Skeletal muscle tissue (tissue), 4 donors: ENCODE measurements around the gene HOXA13. TPM values are rescaled to one million over a fixed set of nuclear protein-coding genes. Genes with fewer than 3 reads are reported as not detected.

ENCODE experiments used
- H3K27ac ChIP-seq: one replicate; pipeline ENCODE4 v1.7.0; 2013; ENCODE audit warnings: mild to moderate bottlenecking, low read depth, low read length, inconsistent platforms
- H3K27me3 ChIP-seq, 3 donors: one replicate each; pipeline ENCODE4 v1.7.0; 2013; ENCODE audit warnings: low read length in 3 of 3; ENCODE audit not compliant: control insufficient read depth in 3 of 3, insufficient read depth in 3 of 3
- H3K36me3 ChIP-seq, 3 donors: one replicate each; pipeline ENCODE4 v1.7.0; 2013; ENCODE audit warnings: low read length in 3 of 3; ENCODE audit not compliant: control insufficient read depth in 3 of 3, insufficient read depth in 3 of 3
- H3K4me1 ChIP-seq, 3 donors: one replicate each; pipeline ENCODE4 v1.7.0; 2013; ENCODE audit warnings: low read length in 3 of 3, mild to moderate bottlenecking in 3 of 3; ENCODE audit not compliant: control insufficient read depth in 3 of 3, insufficient read depth in 3 of 3
- H3K4me3 ChIP-seq, 3 donors: one replicate each; pipeline ENCODE4 v1.7.0; 2013; ENCODE audit warnings: low read length in 3 of 3
- H3K9ac ChIP-seq, 3 donors: one replicate each; pipeline ENCODE4 v1.7.0; 2013; ENCODE audit warnings: low read length in 3 of 3, mild to moderate bottlenecking in 3 of 3, moderate library complexity in 2 of 3, low read depth in 1 of 3
- H3K9me3 ChIP-seq, 3 donors: one replicate each; pipeline ENCODE4 v1.7.0; 2013; ENCODE audit warnings: low read length in 3 of 3; ENCODE audit not compliant: control insufficient read depth in 3 of 3
- total RNA-seq: library from RNA; depleted of rRNA; stranded (reverse); fragments of >200 nt; gene quantifications from one replicate; pipeline ENCODE4 v1.2.3, GENCODE V29; 2014
- donor health status: Osteomylitis.

Gene HOXA13
- total RNA-seq, 1 donor from 2014 or later = 0.52 TPM

GRCh38 chr7:27180431-27181420 is 19.2 kb downstream of the HOXA13 start:
- peak overlapping the region; percentile 61 for H3K27ac ChIP-seq
- peak overlapping the region in 2 of 3 donors; percentile 3 to 45 for H3K9ac ChIP-seq
- peaks cover 24 to 32% (median 26%) of the 10 kb centered on the region in 3 donors for H3K27me3 ChIP-seq
- H3K4me1 ChIP-seq = peaks cover 38 to 59% (median 45%) of the 10 kb centered on the region in 3 donors
- H3K36me3 ChIP-seq = no peaks in the 10 kb centered on the region
- H3K4me3 ChIP-seq = no peak overlapping the region
- no peaks in the 10 kb centered on the region for H3K9me3 ChIP-seq

GRCh38 chr7:27179503-27180430 is 20.1 kb downstream of the HOXA13 start:
- Histone ChIP-seq H3K27ac (peak overlapping the region; percentile 61), H3K9me3 (no peaks in the 10 kb centered on the region), H3K9ac (peak overlapping the region; percentile 81 to 97 (median 93)), H3K4me1 (peaks cover 44 to 62% (median 46%) of the 10 kb centered on the region in 3 donors), H3K36me3 (no peaks in the 10 kb centered on the region), H3K4me3 (peak overlapping the region; percentile 52 to 85 (median 77)), H3K27me3 (peaks cover 17 to 31% (median 22%) of the 10 kb centered on the region in 3 donors)

- peak overlapping the region; percentile 52 to 85 (median 77) for H3K4me3 ChIP-seq
- peak overlapping the region; percentile 61 for H3K27ac ChIP-seq
- peak overlapping the region; percentile 81 to 97 (median 93) for H3K9ac ChIP-seq
- H3K36me3 ChIP-seq = no peaks in the 10 kb centered on the region
- peaks cover 44 to 63% (median 45%) of the 10 kb centered on the region in 3 donors for H3K4me1 ChIP-seq
- peaks cover 17 to 31% (median 24%) of the 10 kb centered on the region in 3 donors for H3K27me3 ChIP-seq
- H3K9me3 ChIP-seq = no peaks in the 10 kb centered on the region
These were observed 20.9 kb downstream of the HOXA13 start for GRCh38 chr7:27179030-27179429.

- peak overlapping the region; percentile 43 to 97 (median 93) for H3K9ac ChIP-seq
- peak overlapping the region; percentile 52 to 85 (median 77) for H3K4me3 ChIP-seq
- peak overlapping the region; percentile 61 for H3K27ac ChIP-seq
- no peaks in the 10 kb centered on the region for H3K36me3 ChIP-seq
- no peaks in the 10 kb centered on the region for H3K9me3 ChIP-seq
- H3K4me1 ChIP-seq = peaks cover 39 to 61% (median 40%) of the 10 kb centered on the region in 3 donors
- H3K27me3 ChIP-seq = peaks cover 15 to 29% (median 23%) of the 10 kb centered on the region in 3 donors
These were observed 21.5 kb downstream of the HOXA13 start for GRCh38 chr7:27178366-27178765.

- H3K9me3 ChIP-seq = no peaks in the 10 kb centered on the region
- peaks cover 34 to 56% (median 35%) of the 10 kb centered on the region in 3 donors for H3K4me1 ChIP-seq
- no peaks in the 10 kb centered on the region for H3K36me3 ChIP-seq
- peak overlapping the region; percentile 77 to 85 (median 84) for H3K4me3 ChIP-seq
- H3K27ac ChIP-seq = peak overlapping the region; percentile 84
- peak overlapping the region; percentile 37 to 97 (median 93) for H3K9ac ChIP-seq
- peaks cover 10 to 25% (median 18%) of the 10 kb centered on the region in 3 donors for H3K27me3 ChIP-seq
These were observed 22.0 kb downstream of the HOXA13 start for GRCh38 chr7:27177795-27178320.

- no peaks in the 10 kb centered on the region for H3K9me3 ChIP-seq
- peaks cover 7 to 21% (median 15%) of the 10 kb centered on the region in 3 donors for H3K27me3 ChIP-seq
- H3K9ac ChIP-seq = peak overlapping the region; percentile 37 to 97 (median 93)
- H3K27ac ChIP-seq = peak overlapping the region; percentile 84
- H3K4me1 ChIP-seq = peaks cover 39 to 58% (median 40%) of the 10 kb centered on the region in 3 donors
- H3K36me3 ChIP-seq = no peaks in the 10 kb centered on the region
- peak overlapping the region; percentile 66 to 84 (median 77) for H3K4me3 ChIP-seq
These were observed 22.7 kb downstream of the HOXA13 start for GRCh38 chr7:27176962-27177794.

- Histone ChIP-seq H3K4me3 (peak overlapping the region; percentile 48 to 84 (median 81)), H3K9me3 (no peaks in the 10 kb centered on the region), H3K4me1 (peaks cover 41 to 57% (median 45%) of the 10 kb centered on the region in 3 donors), H3K36me3 (no peaks in the 10 kb centered on the region), H3K27ac (peak overlapping the region; percentile 84), H3K27me3 (peaks cover 7 to 17% (median 15%) of the 10 kb centered on the region in 3 donors), H3K9ac (peak overlapping the region; percentile 58 to 97 (median 69))
These were observed 23.4 kb downstream of the HOXA13 start for GRCh38 chr7:27176524-27176845.

- Histone ChIP-seq H3K27me3 (peaks cover 7 to 20% (median 13%) of the 10 kb centered on the region in 3 donors), H3K4me3 (peak overlapping the region; percentile 48 to 84 (median 81)), H3K4me1 (peaks cover 45 to 60% (median 48%) of the 10 kb centered on the region in 3 donors), H3K36me3 (no peaks in the 10 kb centered on the region), H3K9ac (peak overlapping the region; percentile 58 to 97 (median 69)), H3K27ac (peak overlapping the region; percentile 84), H3K9me3 (no peaks in the 10 kb centered on the region)
These were observed 24.0 kb downstream of the HOXA13 start for GRCh38 chr7:27175626-27176523.
